ENCODE data around the gene CTIF.

GRCh38 chr18:48695671-48696070 lies 156.8 kb downstream of the CTIF start:
- TF ChIP-seq CTCF (IDR thresholded peaks at IDR 0.05) = no peak
- TF ChIP-seq POLR2AphosphoS5 (IDR thresholded peaks at IDR 0.05) = no peak
- TF ChIP-seq EP300 (IDR thresholded peaks at IDR 0.05) = no peak
- no peak for TF ChIP-seq POLR2A (IDR thresholded peaks at IDR 0.05)
